Measurements from ENCODE around the gene TMEM98.
A peak's percentile ranks its signal among the peaks of the same experiment; 100 is the strongest.

The TMEM98 gene

GRCh38 chr17:32953045-32953444, 25.1 kb downstream of the TMEM98 start:
- no peak for DNase-seq (ENCODE audit: low read depth)
- TF ChIP-seq, protein P1, sequence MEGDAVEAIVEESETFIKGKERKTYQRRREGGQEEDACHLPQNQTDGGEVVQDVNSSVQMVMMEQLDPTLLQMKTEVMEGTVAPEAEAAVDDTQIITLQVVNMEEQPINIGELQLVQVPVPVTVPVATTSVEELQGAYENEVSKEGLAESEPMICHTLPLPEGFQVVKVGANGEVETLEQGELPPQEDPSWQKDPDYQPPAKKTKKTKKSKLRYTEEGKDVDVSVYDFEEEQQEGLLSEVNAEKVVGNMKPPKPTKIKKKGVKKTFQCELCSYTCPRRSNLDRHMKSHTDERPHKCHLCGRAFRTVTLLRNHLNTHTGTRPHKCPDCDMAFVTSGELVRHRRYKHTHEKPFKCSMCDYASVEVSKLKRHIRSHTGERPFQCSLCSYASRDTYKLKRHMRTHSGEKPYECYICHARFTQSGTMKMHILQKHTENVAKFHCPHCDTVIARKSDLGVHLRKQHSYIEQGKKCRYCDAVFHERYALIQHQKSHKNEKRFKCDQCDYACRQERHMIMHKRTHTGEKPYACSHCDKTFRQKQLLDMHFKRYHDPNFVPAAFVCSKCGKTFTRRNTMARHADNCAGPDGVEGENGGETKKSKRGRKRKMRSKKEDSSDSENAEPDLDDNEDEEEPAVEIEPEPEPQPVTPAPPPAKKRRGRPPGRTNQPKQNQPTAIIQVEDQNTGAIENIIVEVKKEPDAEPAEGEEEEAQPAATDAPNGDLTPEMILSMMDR (IDR thresholded peaks at IDR 0.05; ENCODE audit: control insufficient read depth, extremely low read depth, insufficient read depth), result no peak

DNA sequence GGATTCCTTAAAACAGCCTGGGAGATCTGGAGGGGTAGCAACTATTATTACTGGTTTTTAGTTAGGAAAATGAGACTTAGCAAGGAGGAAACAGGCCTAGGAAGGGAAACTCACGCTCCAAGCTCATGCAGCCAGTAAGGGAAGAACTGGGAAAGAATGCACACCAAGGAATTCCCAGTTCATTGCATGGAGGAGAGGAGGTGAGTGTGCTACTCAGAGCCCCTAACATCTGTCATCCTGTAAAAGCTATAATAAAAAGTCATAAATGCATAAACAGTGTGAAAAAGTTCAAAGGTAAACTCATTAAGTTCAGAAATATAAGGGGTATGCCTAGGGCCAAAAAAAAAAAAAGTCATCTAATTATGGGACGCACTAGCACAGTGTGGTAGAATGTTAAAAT, 25.9 kb downstream of the TMEM98 start:
- no peak overlapping the region for H3K4me3 ChIP-seq (ENCODE audit: low read depth, low read length)
- TF ChIP-seq, protein P1 (IDR thresholded peaks at IDR 0.05; ENCODE audit: control insufficient read depth, extremely low read depth, insufficient read depth), result no peak

More at GRCh38 chr17:32953045-32953444, 25.1 kb downstream of the TMEM98 start:
- no peak overlapping the region for H3K4me3 ChIP-seq (ENCODE audit: low read depth, low read length)

GRCh38 chr17:32954477-32954876, 26.5 kb downstream of the TMEM98 start:
- TF ChIP-seq, protein P1 (IDR thresholded peaks at IDR 0.05; ENCODE audit: control insufficient read depth, extremely low read depth, insufficient read depth), result no peak
- H3K4me3 ChIP-seq (ENCODE audit: low read depth, low read length), result no peak overlapping the region
- DNase-seq (ENCODE audit: low read depth), result no peak

More for the DNA sequence above, 25.9 kb downstream of the TMEM98 start:
- no peak for DNase-seq (ENCODE audit: low read depth)

GRCh38 chr17:32955155-32955554, 27.2 kb downstream of the TMEM98 start:
- TF ChIP-seq, protein P1 (IDR thresholded peaks at IDR 0.05; ENCODE audit: control insufficient read depth, extremely low read depth, insufficient read depth), result no peak
- no peak for DNase-seq (ENCODE audit: low read depth)
- H3K4me3 ChIP-seq (ENCODE audit: low read depth, low read length), result no peak overlapping the region

DNA sequence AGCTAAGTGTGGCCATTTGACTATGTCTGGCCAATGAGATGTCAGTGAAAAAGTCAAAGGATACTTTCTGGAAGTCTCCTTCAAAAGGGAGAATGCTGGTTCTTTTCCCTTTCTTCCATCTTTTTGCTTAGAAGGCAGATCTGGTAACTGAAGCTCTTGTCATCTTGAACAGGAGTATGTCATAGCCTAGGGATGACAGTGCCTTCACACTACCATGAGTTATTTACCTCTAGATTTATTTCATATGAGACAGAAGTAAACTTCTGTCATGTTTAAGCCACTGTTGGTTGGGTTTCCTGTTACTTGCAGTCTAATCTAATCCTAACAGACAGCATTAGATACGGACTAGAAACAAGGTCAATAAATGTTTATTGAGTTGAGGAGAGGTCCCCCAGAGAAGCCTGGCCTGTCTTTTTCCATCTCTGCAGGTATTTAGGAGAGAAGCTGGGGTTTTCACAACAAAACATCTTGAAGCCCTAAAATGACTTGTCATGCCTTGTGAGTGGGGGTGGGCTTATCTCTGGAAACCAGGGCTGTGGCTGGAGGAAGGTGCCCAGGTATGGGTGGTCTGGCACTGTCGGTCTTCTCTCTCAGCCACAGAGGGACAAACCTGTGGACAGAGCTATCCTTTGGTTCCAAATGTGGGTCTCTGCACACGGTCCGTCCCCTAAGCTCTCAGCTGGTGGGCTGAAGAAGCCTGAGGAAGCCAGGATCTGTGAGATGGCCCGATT, 28.5 kb downstream of the TMEM98 start:
- no peak overlapping the region for H3K4me3 ChIP-seq (ENCODE audit: low read depth, low read length)
- DNase-seq (ENCODE audit: low read depth), result no peak
- TF ChIP-seq, protein P1 (IDR thresholded peaks at IDR 0.05; ENCODE audit: control insufficient read depth, extremely low read depth, insufficient read depth), result no peak

GRCh38 chr17:32958418-32958817, 30.5 kb downstream of the TMEM98 start:
- DNase-seq (ENCODE audit: low read depth), result peak; percentile 8
- TF ChIP-seq, protein P1 (IDR thresholded peaks at IDR 0.05; ENCODE audit: control insufficient read depth, extremely low read depth, insufficient read depth), result no peak
- no peak overlapping the region for H3K4me3 ChIP-seq (ENCODE audit: low read depth, low read length)

DNA sequence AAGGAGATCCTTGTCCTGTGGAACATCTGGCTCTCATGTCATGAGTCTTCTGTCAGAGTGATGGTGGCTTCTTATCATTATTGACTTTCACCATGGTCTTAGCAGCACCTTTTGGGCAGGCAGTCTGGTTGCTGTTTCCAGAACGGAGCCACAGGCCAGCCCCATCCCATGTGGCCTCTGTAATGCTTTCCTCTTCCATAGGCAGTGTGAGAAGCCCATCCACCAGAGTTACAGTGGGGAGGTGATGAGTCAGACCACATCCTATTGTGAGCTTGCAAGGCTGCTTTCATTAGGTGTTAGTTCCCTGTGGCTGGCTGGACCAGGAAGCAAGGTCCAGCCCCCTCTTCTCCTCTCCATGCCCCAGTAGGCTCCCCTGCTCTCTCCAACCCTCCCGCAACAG, 32.9 kb downstream of the TMEM98 start:
- TF ChIP-seq, protein P1 (IDR thresholded peaks at IDR 0.05; ENCODE audit: control insufficient read depth, extremely low read depth, insufficient read depth), result no peak
- no peak overlapping the region for H3K4me3 ChIP-seq (ENCODE audit: low read depth, low read length)
- no peak for DNase-seq (ENCODE audit: low read depth)
